ENCODE measurements around the gene MBP. TPM values are rescaled to one million over a fixed set of nuclear protein-coding genes. Genes with fewer than 3 reads are reported as not detected.

Gene MBP
- total and polyA plus RNA-seq, 2 donors from 2014 or later: 15.1 to 61.2 TPM

GRCh38 chr18:77086656-77087392 is 45.8 kb downstream of the MBP start:
- intact Hi-C loops (cut with DNase I): no loop called here
- Histone ChIP-seq H3K4me3 (ENCODE audit: low read length in 3 of 3) (peak overlapping the region in 2 of 3 donors; percentile 19 to 39), H3K27ac (ENCODE audit: low read depth in 2 of 2, low read length in 2 of 2) (peak overlapping the region; percentile 61 to 79), H3K4me1 (ENCODE audit: control insufficient read depth in 2 of 3, insufficient read depth in 2 of 3, low read depth in 1 of 3, low read length in 3 of 3) (peaks cover 0 to 25% (median 9%) of the 10 kb centered on the region in 3 donors), H3K36me3 (ENCODE audit: control insufficient read depth in 2 of 3, insufficient read depth in 3 of 3, low read length in 3 of 3) (no peaks in the 10 kb centered on the region), H3K9ac (ENCODE audit: low read length in 3 of 3) (peak overlapping the region in 1 of 3 donors; percentile 49), H3K27me3 (ENCODE audit: control insufficient read depth, insufficient read depth, low read length) (no peaks in the 10 kb centered on the region), H3K9me3 (ENCODE audit: control insufficient read depth in 2 of 3, insufficient read depth in 1 of 3, low read length in 3 of 3) (no peaks in the 10 kb centered on the region)
- DNase-seq: no peak
- TF ChIP-seq CTCF (IDR thresholded peaks at IDR 0.05; ENCODE audit: borderline replicate concordance, extremely low read depth, insufficient read depth): no peak
- FAIRE-seq: peak; percentile 3

GRCh38 chr18:77086034-77086433 is 46.5 kb downstream of the MBP start:
- H3K9ac ChIP-seq (ENCODE audit: low read length in 3 of 3): no peak overlapping the region
- no peaks in the 10 kb centered on the region for H3K27me3 ChIP-seq (ENCODE audit: control insufficient read depth, insufficient read depth, low read length)
- FAIRE-seq (no peak), DNase-seq (no peak)
- peaks cover 0 to 23% (median 9%) of the 10 kb centered on the region in 3 donors for H3K4me1 ChIP-seq (ENCODE audit: control insufficient read depth in 2 of 3, insufficient read depth in 2 of 3, low read depth in 1 of 3, low read length in 3 of 3)
- H3K4me3 ChIP-seq (ENCODE audit: low read length in 3 of 3): no peak overlapping the region
- intact Hi-C loops (cut with DNase I): no loop called here
- H3K27ac ChIP-seq (ENCODE audit: low read depth in 2 of 2, low read length in 2 of 2): peak overlapping the region in 1 of 2 donors; percentile 26
- TF ChIP-seq CTCF (IDR thresholded peaks at IDR 0.05; ENCODE audit: borderline replicate concordance, extremely low read depth, insufficient read depth): no peak
- no peaks in the 10 kb centered on the region for H3K36me3 ChIP-seq (ENCODE audit: control insufficient read depth in 2 of 3, insufficient read depth in 3 of 3, low read length in 3 of 3)
- no peaks in the 10 kb centered on the region for H3K9me3 ChIP-seq (ENCODE audit: control insufficient read depth in 2 of 3, insufficient read depth in 1 of 3, low read length in 3 of 3)

GRCh38 chr18:77084688-77085035 is 47.9 kb downstream of the MBP start:
- Histone ChIP-seq H3K27ac (ENCODE audit: low read depth in 2 of 2, low read length in 2 of 2) (peak overlapping the region in 1 of 2 donors; percentile 20), H3K4me1 (ENCODE audit: control insufficient read depth in 2 of 3, insufficient read depth in 2 of 3, low read depth in 1 of 3, low read length in 3 of 3) (peaks cover 0 to 14% (median 9%) of the 10 kb centered on the region in 3 donors)

More at GRCh38 chr18:77084688-77085035, 47.9 kb downstream of the MBP start:
- Histone ChIP-seq H3K4me3 (ENCODE audit: low read length in 3 of 3) (no peak overlapping the region), H3K9ac (ENCODE audit: low read length in 3 of 3) (no peak overlapping the region), H3K27me3 (ENCODE audit: control insufficient read depth, insufficient read depth, low read length) (no peaks in the 10 kb centered on the region), H3K9me3 (ENCODE audit: control insufficient read depth in 2 of 3, insufficient read depth in 1 of 3, low read length in 3 of 3) (no peaks in the 10 kb centered on the region), H3K36me3 (ENCODE audit: control insufficient read depth in 2 of 3, insufficient read depth in 3 of 3, low read length in 3 of 3) (no peaks in the 10 kb centered on the region)
- no peak for TF ChIP-seq CTCF (IDR thresholded peaks at IDR 0.05; ENCODE audit: borderline replicate concordance, extremely low read depth, insufficient read depth)
- intact Hi-C loops (cut with DNase I): no loop called here
- DNase-seq: no peak
- no peak for FAIRE-seq
